IPS DF 6.9 (cell line): ENCODE results near the gene EPX.

ENCODE experiments used
- DNase-seq: peaks from one replicate; pipeline ENCODE4 v3.0.0-alpha.2; 2013; ENCODE audit warnings: low read depth, low spot score
- H3K27ac ChIP-seq: one replicate; pipeline ENCODE4 v1.5.1; 2013; ENCODE audit warnings: low read length, control low read depth
- H3K27me3 ChIP-seq: 2 replicates; pipeline ENCODE4 v1.6.1; 2013; ENCODE audit warnings: mild to moderate bottlenecking, low read length; ENCODE audit not compliant: control insufficient read depth, insufficient read depth
- H3K36me3 ChIP-seq: 2 replicates; pipeline ENCODE4 v1.6.1; 2013; ENCODE audit warnings: low read length; ENCODE audit not compliant: control insufficient read depth, insufficient read depth
- H3K4me1 ChIP-seq: 2 replicates; pipeline ENCODE4 v1.6.1; 2013; ENCODE audit warnings: low read length; ENCODE audit not compliant: control insufficient read depth, insufficient read depth
- H3K4me3 ChIP-seq: 2 replicates; pipeline ENCODE4 v1.5.1; 2013; ENCODE audit warnings: mild to moderate bottlenecking, low read length
- H3K9me3 ChIP-seq: 2 replicates; pipeline ENCODE4 v1.6.1; 2013; ENCODE audit warnings: low read length, inconsistent platforms; ENCODE audit not compliant: control insufficient read depth, insufficient read depth
- WGBS: extraction: QIAGEN DNeasy Blood & Tissue Kit; methylation state at CpG from one replicate; pipeline ENCODE4 v1.1.7; 2013; ENCODE audit warnings: mixed read lengths, missing lambda C conversion rate; ENCODE audit not compliant: insufficient read length, insufficient coverage; 5-methylcytosine and 5-hydroxymethylcytosine counted together

EPX gene

DNA sequence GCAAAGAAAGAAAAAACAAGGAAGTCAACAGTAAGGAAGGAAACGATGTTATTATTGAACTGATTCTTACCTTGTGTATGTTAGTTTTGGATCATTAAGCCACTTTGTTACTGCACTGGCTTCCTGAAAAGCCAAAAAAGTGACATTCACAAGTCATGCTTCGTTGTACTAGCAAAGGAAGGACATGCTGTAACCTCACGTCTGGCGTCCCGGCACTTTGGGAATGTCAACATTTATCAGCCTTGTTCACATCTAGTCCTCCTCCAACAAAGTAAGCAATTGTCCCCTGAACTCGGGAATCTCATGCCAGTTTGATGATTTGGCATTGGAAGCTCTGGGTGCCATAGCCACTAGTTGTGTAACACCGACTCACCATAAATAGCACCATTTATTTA, 27.3 kb downstream of the EPX start:
- WGBS = no CpG with 5 or more reads among the region's 7 CpGs
- Histone ChIP-seq H3K27me3 (no peaks in the 10 kb centered on the region), H3K36me3 (no peaks in the 10 kb centered on the region), H3K4me1 (no peaks in the 10 kb centered on the region; the same call in 1 of the 2 replicates), H3K4me3 (no peak overlapping the region), H3K9me3 (no peaks in the 10 kb centered on the region), H3K27ac (no peak overlapping the region)
- no peak for DNase-seq

- Histone ChIP-seq H3K4me3 (no peak overlapping the region), H3K27me3 (no peaks in the 10 kb centered on the region), H3K36me3 (no peaks in the 10 kb centered on the region), H3K9me3 (no peaks in the 10 kb centered on the region), H3K27ac (no peak overlapping the region), H3K4me1 (peaks cover 5% of the 10 kb centered on the region; the same call in 1 of the 2 replicates)
- DNase-seq = no peak
- 100% methylated on average over 1 of the region's 1 CpG for WGBS
These were observed 31.8 kb downstream of the EPX start for GRCh38 chr17:58224315-58224714.

GRCh38 chr17:58227733-58228132, 35.2 kb downstream of the EPX start:
- no CpG with 5 or more reads among the region's 3 CpGs for WGBS
- H3K27ac ChIP-seq = no peak overlapping the region
- H3K27me3 ChIP-seq = no peaks in the 10 kb centered on the region

GRCh38 chr17:58228679-58229078, 36.2 kb downstream of the EPX start:
- Histone ChIP-seq H3K9me3 (no peaks in the 10 kb centered on the region), H3K36me3 (no peaks in the 10 kb centered on the region), H3K27me3 (no peaks in the 10 kb centered on the region), H3K4me1 (peaks cover 6% of the 10 kb centered on the region; the same call in 1 of the 2 replicates), H3K27ac (no peak overlapping the region), H3K4me3 (no peak overlapping the region)
- WGBS = no CpG with 5 or more reads among the region's 3 CpGs
- no peak for DNase-seq

More at GRCh38 chr17:58227733-58228132, 35.2 kb downstream of the EPX start:
- Histone ChIP-seq H3K4me3 (no peak overlapping the region), H3K36me3 (no peaks in the 10 kb centered on the region), H3K9me3 (no peaks in the 10 kb centered on the region), H3K4me1 (peaks cover 6% of the 10 kb centered on the region; the same call in 1 of the 2 replicates)
- no peak for DNase-seq

- WGBS = no CpG with 5 or more reads among the region's 1 CpG
- Histone ChIP-seq H3K4me1 (peaks cover 6% of the 10 kb centered on the region; the same call in 1 of the 2 replicates), H3K9me3 (no peaks in the 10 kb centered on the region), H3K27ac (no peak overlapping the region), H3K27me3 (no peaks in the 10 kb centered on the region), H3K4me3 (no peak overlapping the region), H3K36me3 (no peaks in the 10 kb centered on the region)
- no peak for DNase-seq
These were observed 36.9 kb downstream of the EPX start for GRCh38 chr17:58229384-58229783.

GRCh38 chr17:58229881-58230280, 37.4 kb downstream of the EPX start:
- Histone ChIP-seq H3K4me3 (no peak overlapping the region), H3K9me3 (no peaks in the 10 kb centered on the region), H3K4me1 (peaks cover 6% of the 10 kb centered on the region; the same call in 1 of the 2 replicates), H3K36me3 (no peaks in the 10 kb centered on the region), H3K27me3 (no peaks in the 10 kb centered on the region), H3K27ac (no peak overlapping the region)
- DNase-seq = no peak
- WGBS = no CpG with 5 or more reads among the region's 4 CpGs

DNA sequence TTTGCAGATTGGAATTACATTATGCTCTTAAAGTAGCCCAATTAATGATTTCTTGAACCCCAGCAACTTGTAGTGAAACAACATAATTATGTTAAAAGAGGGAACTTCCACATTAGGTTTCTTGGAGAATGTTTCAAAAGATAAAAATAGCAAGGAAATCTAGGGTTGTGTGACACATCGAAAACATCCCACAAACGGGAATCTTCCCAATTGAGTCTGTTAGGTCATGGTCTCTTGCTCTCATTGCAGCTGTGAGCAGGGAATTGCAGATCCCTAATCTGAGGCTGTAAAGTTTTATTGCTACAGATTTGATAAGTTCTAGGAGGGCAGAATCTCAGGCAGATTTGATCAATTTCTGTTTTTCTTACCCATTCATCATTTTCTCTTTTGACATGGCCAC, 39.1 kb downstream of the EPX start:
- Histone ChIP-seq H3K27me3 (no peaks in the 10 kb centered on the region), H3K4me1 (peaks cover 6% of the 10 kb centered on the region; the same call in 1 of the 2 replicates), H3K36me3 (no peaks in the 10 kb centered on the region), H3K27ac (no peak overlapping the region), H3K4me3 (no peak overlapping the region), H3K9me3 (no peaks in the 10 kb centered on the region)
- no peak for DNase-seq
- no CpG with 5 or more reads among the region's 2 CpGs for WGBS

DNA sequence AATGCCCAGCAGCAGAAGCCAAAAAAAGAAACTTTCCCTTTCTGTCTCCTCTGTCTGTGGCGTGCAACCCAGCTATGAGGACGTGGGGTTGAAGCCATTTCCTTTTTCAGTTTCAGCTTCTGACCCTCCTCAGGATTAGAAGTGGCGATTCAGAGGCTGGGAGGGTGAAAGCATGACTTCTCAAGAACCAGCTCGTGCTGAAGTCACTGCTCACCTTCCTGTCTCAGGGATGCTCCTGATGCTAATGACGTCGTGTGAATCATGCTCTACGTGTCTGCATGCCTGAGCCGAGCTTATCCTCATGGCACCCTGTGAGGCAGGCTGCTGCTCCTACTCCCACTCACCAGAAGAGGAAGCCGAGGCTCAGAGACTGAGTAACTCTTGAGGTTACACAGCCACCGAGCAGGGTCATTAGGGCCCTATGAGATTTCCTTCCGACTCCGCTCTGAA, 40.2 kb downstream of the EPX start:
- Histone ChIP-seq H3K27me3 (no peaks in the 10 kb centered on the region), H3K27ac (no peak overlapping the region), H3K4me3 (no peak overlapping the region), H3K4me1 (peaks cover 6% of the 10 kb centered on the region; the same call in 1 of the 2 replicates), H3K36me3 (no peaks in the 10 kb centered on the region), H3K9me3 (no peaks in the 10 kb centered on the region)
- no CpG with 5 or more reads among the region's 12 CpGs for WGBS
- no peak for DNase-seq

GRCh38 chr17:58233543-58233942, 41.0 kb downstream of the EPX start:
- no peak for DNase-seq
- H3K36me3 ChIP-seq = no peaks in the 10 kb centered on the region

GRCh38 chr17:58234512-58234911, 42.0 kb downstream of the EPX start:
- no CpG with 5 or more reads among the region's 3 CpGs for WGBS

More at GRCh38 chr17:58233543-58233942, 41.0 kb downstream of the EPX start:
- no peaks in the 10 kb centered on the region for H3K9me3 ChIP-seq
- H3K27ac ChIP-seq = no peak overlapping the region
- no peaks in the 10 kb centered on the region for H3K27me3 ChIP-seq
- H3K4me3 ChIP-seq = no peak overlapping the region
- no CpG with 5 or more reads among the region's 3 CpGs for WGBS
- peaks cover 5% of the 10 kb centered on the region; the same call in 1 of the 2 replicates for H3K4me1 ChIP-seq

GRCh38 chr17:58235821-58236220, 43.3 kb downstream of the EPX start:
- Histone ChIP-seq H3K36me3 (no peaks in the 10 kb centered on the region), H3K27ac (no peak overlapping the region), H3K27me3 (no peaks in the 10 kb centered on the region), H3K9me3 (no peaks in the 10 kb centered on the region), H3K4me3 (no peak overlapping the region), H3K4me1 (no peaks in the 10 kb centered on the region)
- WGBS = no CpG with 5 or more reads among the region's 1 CpG
- DNase-seq = no peak

More at GRCh38 chr17:58234512-58234911, 42.0 kb downstream of the EPX start:
- no peaks in the 10 kb centered on the region for H3K36me3 ChIP-seq
- H3K4me3 ChIP-seq = no peak overlapping the region
- H3K9me3 ChIP-seq = no peaks in the 10 kb centered on the region
- H3K4me1 ChIP-seq = no peaks in the 10 kb centered on the region
- no peak overlapping the region for H3K27ac ChIP-seq
- no peaks in the 10 kb centered on the region for H3K27me3 ChIP-seq
- no peak for DNase-seq
